IPS-18a (cell line): ENCODE data around the gene WDR37.

Source experiments
- H3K27ac ChIP-seq: one replicate; pipeline ENCODE4 v1.5.1; 2013; ENCODE audit warnings: low read length
- H3K27me3 ChIP-seq: one replicate; pipeline ENCODE4 v1.6.1; 2013; ENCODE audit warnings: mild to moderate bottlenecking, low read length; ENCODE audit not compliant: control insufficient read depth, insufficient read depth
- H3K36me3 ChIP-seq: one replicate; pipeline ENCODE4 v1.6.1; 2013; ENCODE audit warnings: low read depth, low read length; ENCODE audit not compliant: control insufficient read depth
- H3K4me1 ChIP-seq: one replicate; pipeline ENCODE4 v1.6.1; 2013; ENCODE audit warnings: low read depth, low read length; ENCODE audit not compliant: control insufficient read depth
- H3K4me3 ChIP-seq: one replicate; pipeline ENCODE4 v1.5.1; 2013; ENCODE audit warnings: low read length
- H3K9ac ChIP-seq: one replicate; pipeline ENCODE4 v1.6.1; 2013; ENCODE audit warnings: mild to moderate bottlenecking, low read length, moderate library complexity
- H3K9me3 ChIP-seq: one replicate; pipeline ENCODE4 v1.6.1; 2013; ENCODE audit warnings: low read depth, low read length; ENCODE audit not compliant: control insufficient read depth

Gene WDR37

GRCh38 chr10:1041514-1041913 lies 14.7 kb upstream of the WDR37 start:
- Histone ChIP-seq H3K4me3 (no peak overlapping the region), H3K9me3 (no peaks in the 10 kb centered on the region), H3K36me3 (peaks cover 61% of the 10 kb centered on the region), H3K9ac (no peak overlapping the region), H3K27ac (no peak overlapping the region), H3K4me1 (no peaks in the 10 kb centered on the region), H3K27me3 (no peaks in the 10 kb centered on the region)

DNA sequence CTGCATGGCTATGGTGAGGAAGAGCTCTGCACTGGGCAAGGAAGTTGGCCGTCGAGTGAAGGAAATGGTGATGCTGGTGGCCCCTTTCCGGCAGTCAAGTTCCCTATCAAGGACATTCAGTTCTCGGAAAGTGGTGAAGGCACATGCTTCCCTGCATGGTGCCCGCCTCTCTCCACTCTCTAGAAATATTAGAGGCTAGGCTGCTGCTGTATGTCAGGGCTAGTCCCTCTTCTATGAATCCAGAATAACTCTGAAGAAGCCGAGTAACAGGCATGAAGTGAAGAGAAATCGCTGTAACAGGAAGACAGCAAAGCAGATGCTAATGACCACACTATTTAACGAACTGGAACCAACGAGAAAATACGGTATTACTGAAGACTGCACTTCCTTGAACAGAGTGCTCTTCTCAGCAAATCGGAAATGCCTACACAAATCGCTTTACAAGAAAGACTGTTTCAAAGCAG lies 12.6 kb upstream of the WDR37 start:
- no peaks in the 10 kb centered on the region for H3K9me3 ChIP-seq
- H3K27ac ChIP-seq = no peak overlapping the region
- no peaks in the 10 kb centered on the region for H3K4me1 ChIP-seq
- H3K36me3 ChIP-seq = peaks cover 59% of the 10 kb centered on the region
- H3K4me3 ChIP-seq = no peak overlapping the region
- H3K27me3 ChIP-seq = no peaks in the 10 kb centered on the region
- no peak overlapping the region for H3K9ac ChIP-seq

GRCh38 chr10:1044146-1044545 lies 12.0 kb upstream of the WDR37 start:
- no peak overlapping the region for H3K4me3 ChIP-seq
- no peak overlapping the region for H3K27ac ChIP-seq
- peaks cover 57% of the 10 kb centered on the region for H3K36me3 ChIP-seq
- no peak overlapping the region for H3K9ac ChIP-seq
- H3K4me1 ChIP-seq = no peaks in the 10 kb centered on the region
- no peaks in the 10 kb centered on the region for H3K27me3 ChIP-seq
- no peaks in the 10 kb centered on the region for H3K9me3 ChIP-seq

GRCh38 chr10:1044964-1045363 lies 11.2 kb upstream of the WDR37 start:
- Histone ChIP-seq H3K4me1 (no peaks in the 10 kb centered on the region), H3K9ac (no peak overlapping the region), H3K4me3 (no peak overlapping the region), H3K36me3 (peaks cover 49% of the 10 kb centered on the region), H3K27ac (no peak overlapping the region), H3K9me3 (no peaks in the 10 kb centered on the region), H3K27me3 (no peaks in the 10 kb centered on the region)

DNA sequence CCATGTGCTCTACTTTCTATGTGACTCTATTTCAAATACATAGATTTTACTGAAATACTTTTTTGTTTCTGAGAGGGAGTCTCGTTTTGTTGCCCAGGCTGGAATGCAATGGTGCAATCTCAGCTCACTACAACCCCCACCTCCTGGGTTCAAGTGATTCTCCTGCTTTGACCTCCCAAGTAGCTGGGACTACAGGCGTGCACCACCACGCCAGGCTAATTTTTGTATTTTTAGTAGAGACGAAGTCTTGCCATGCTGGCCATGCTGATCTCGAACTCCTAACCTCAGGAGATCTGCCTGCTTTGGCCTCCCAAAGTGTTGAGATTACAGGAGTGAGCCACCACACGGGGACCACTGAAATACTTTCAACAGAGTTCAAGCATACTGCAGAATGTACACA lies 10.8 kb upstream of the WDR37 start:
- Histone ChIP-seq H3K27me3 (no peaks in the 10 kb centered on the region), H3K4me1 (no peaks in the 10 kb centered on the region), H3K4me3 (peak overlapping the region; percentile 25), H3K36me3 (peaks cover 44% of the 10 kb centered on the region), H3K9ac (no peak overlapping the region), H3K27ac (no peak overlapping the region), H3K9me3 (no peaks in the 10 kb centered on the region)

GRCh38 chr10:1047937-1048336 lies 8.2 kb upstream of the WDR37 start:
- H3K9ac ChIP-seq = peak overlapping the region; percentile 85
- no peaks in the 10 kb centered on the region for H3K9me3 ChIP-seq
- peaks cover 8% of the 10 kb centered on the region for H3K4me1 ChIP-seq
- H3K27ac ChIP-seq = peak overlapping the region; percentile 76
- H3K4me3 ChIP-seq = peak overlapping the region; percentile 99
- no peaks in the 10 kb centered on the region for H3K27me3 ChIP-seq
- H3K36me3 ChIP-seq = peaks cover 35% of the 10 kb centered on the region

- no peaks in the 10 kb centered on the region for H3K27me3 ChIP-seq
- H3K27ac ChIP-seq = peak overlapping the region; percentile 76
- no peaks in the 10 kb centered on the region for H3K9me3 ChIP-seq
- peak overlapping the region; percentile 99 for H3K4me3 ChIP-seq
- H3K9ac ChIP-seq = peak overlapping the region; percentile 85
- H3K4me1 ChIP-seq = peaks cover 8% of the 10 kb centered on the region
- H3K36me3 ChIP-seq = peaks cover 35% of the 10 kb centered on the region
Measured at GRCh38 chr10:1048349-1048731, 7.8 kb upstream of the WDR37 start.

DNA sequence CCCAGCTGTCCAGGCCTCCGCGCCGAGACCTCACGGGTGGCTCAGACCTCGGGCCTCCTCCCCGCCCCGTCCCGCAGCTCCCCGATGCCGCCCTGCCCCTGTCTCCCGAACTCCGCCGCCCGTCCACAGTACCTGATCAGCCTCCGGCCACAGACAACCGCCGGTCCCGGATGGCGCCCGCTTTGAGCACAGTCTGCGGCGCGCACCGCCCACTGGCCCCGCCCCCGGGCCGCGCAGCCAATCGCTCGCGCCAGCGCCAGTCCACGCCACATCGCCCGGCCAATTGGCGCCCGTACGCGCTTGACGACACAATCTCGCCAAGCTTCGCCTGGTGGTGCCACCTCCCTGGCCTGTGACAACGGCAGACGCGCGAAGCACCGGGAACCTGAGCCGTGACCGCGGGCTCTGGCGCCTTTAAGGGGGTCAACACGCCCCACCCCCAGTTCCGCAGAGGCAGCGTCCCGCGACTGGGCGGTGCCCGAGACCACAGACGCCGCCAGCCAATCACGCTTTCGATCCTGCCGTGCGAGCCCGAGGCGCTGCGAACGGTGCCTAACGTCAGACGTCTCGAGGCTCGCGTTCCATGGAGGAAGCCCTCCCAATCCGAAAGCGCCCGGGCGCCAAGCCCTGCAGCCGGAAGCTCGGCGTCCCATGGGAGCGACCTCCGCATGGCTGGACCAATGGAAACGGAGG lies 7.3 kb upstream of the WDR37 start, which contains the start of gene IDI1:
TSS of gene IDI1 (minus strand) at position 388 of the 693 bp plus-strand sequence. CDS start at position 272, 116 bp downstream.
- H3K4me3 ChIP-seq = peak within 1 kb of the TSS; percentile 99
- no peaks in the 10 kb centered on the region for H3K27me3 ChIP-seq
- no peaks in the 10 kb centered on the region for H3K9me3 ChIP-seq
- peaks cover 8% of the 10 kb centered on the region for H3K4me1 ChIP-seq
- peaks cover 35% of the 10 kb centered on the region for H3K36me3 ChIP-seq
- H3K9ac ChIP-seq = peak within 1 kb of the TSS; percentile 85
- H3K27ac ChIP-seq = peak within 1 kb of the TSS; percentile 76

GRCh38 chr10:1049425-1049958 lies 6.7 kb upstream of the WDR37 start:
- H3K27me3 ChIP-seq = no peaks in the 10 kb centered on the region
- peaks cover 35% of the 10 kb centered on the region for H3K36me3 ChIP-seq
- peaks cover 8% of the 10 kb centered on the region for H3K4me1 ChIP-seq
- H3K27ac ChIP-seq = peak overlapping the region; percentile 59
- peak overlapping the region; percentile 99 for H3K4me3 ChIP-seq
- H3K9ac ChIP-seq = peak overlapping the region; percentile 85
- no peaks in the 10 kb centered on the region for H3K9me3 ChIP-seq

- H3K9me3 ChIP-seq = no peaks in the 10 kb centered on the region
- H3K27me3 ChIP-seq = no peaks in the 10 kb centered on the region
- peak overlapping the region; percentile 85 for H3K9ac ChIP-seq
- no peak overlapping the region for H3K27ac ChIP-seq
- H3K4me1 ChIP-seq = peaks cover 8% of the 10 kb centered on the region
- peak overlapping the region; percentile 99 for H3K4me3 ChIP-seq
- H3K36me3 ChIP-seq = peaks cover 30% of the 10 kb centered on the region
Measured at GRCh38 chr10:1050145-1050544, 6.0 kb upstream of the WDR37 start.

DNA sequence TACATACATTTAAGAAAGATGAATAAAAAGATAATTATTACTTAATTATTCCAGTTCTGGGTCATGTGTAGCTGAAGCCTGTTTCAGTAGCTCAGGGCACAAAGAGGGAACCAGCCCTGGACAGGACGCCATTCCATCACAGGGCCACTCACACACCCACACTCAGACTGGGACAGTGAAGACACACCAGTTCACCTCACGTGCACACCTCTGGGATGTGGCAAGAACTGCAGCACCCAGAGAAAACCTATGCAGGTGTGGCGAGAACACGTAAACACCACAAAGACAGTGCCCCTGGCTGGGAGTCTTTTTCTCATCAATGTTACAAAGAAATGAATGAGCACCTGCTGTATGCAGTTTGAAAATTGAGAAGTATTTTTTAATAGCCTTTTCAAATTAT lies 5.6 kb upstream of the WDR37 start:
- Histone ChIP-seq H3K4me3 (peak overlapping the region; percentile 99), H3K36me3 (peaks cover 30% of the 10 kb centered on the region), H3K4me1 (peaks cover 8% of the 10 kb centered on the region), H3K27ac (no peak overlapping the region), H3K9ac (peak overlapping the region; percentile 85), H3K9me3 (no peaks in the 10 kb centered on the region), H3K27me3 (no peaks in the 10 kb centered on the region)

DNA sequence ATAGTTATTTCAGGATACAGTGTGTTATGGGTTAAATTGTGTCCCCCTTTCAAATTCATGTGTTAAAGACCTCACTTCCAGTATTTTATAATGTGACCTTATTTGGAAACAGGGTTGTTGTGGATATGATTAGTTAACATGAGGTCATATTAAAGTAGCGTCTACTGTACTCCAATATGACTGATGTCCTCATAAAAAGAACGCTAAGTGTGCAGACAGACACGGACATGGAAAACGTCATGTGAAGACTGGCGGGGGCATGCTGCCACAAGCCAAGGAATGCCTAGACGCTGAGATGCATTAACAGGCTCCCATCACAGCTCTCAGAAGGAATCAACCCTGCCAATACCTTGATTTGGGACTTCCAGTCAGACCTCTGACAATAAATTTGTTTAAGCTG lies 1.5 kb upstream of the WDR37 start:
- H3K36me3 ChIP-seq = peaks cover 30% of the 10 kb centered on the region
- peaks cover 12% of the 10 kb centered on the region for H3K4me1 ChIP-seq
- no peaks in the 10 kb centered on the region for H3K27me3 ChIP-seq
- H3K9ac ChIP-seq = no peak overlapping the region
- H3K4me3 ChIP-seq = peak overlapping the region; percentile 97
- no peak overlapping the region for H3K27ac ChIP-seq
- no peaks in the 10 kb centered on the region for H3K9me3 ChIP-seq
